NCI-H2081 treated with DMSO at 0.1 percent for 48 hours (cell line): Measurements from ENCODE around the gene SPINT3.
"Not testable (repeated sequence)": the region's sequence is repeated elsewhere in the genome, so short reads cannot be mapped to it uniquely, and the experiment has no call there.

Source experiments
- DNase-seq: peaks from one replicate; lab custom pipeline; 2025; lab: John Stamatoyannopoulos, UW

Gene SPINT3

GRCh38 chr20:45502561-45502960, 12.9 kb downstream of the SPINT3 start:
- DNase-seq: no peak

- DNase-seq: no peak
These were observed 13.8 kb downstream of the SPINT3 start for GRCh38 chr20:45501600-45501999.

GRCh38 chr20:45500022-45500421, 15.4 kb downstream of the SPINT3 start:
- no peak for DNase-seq

- DNase-seq: no peak
These were observed 17.4 kb downstream of the SPINT3 start for GRCh38 chr20:45497971-45498494.

GRCh38 chr20:45496166-45496565, 19.3 kb downstream of the SPINT3 start:
- DNase-seq: no peak

- DNase-seq: no peak
These were observed 19.9 kb downstream of the SPINT3 start for GRCh38 chr20:45495501-45495941.

- no peak for DNase-seq
These were observed 26.3 kb downstream of the SPINT3 start for GRCh38 chr20:45489083-45489531.

- no peak for DNase-seq
These were observed 28.2 kb downstream of the SPINT3 start for GRCh38 chr20:45487231-45487635.

- DNase-seq: no peak
These were observed 30.0 kb downstream of the SPINT3 start for GRCh38 chr20:45485388-45485787.

- no peak for DNase-seq
These were observed 30.7 kb downstream of the SPINT3 start for GRCh38 chr20:45484676-45485075.

- no peak for DNase-seq
These were observed 35.6 kb downstream of the SPINT3 start for GRCh38 chr20:45479822-45480221.

GRCh38 chr20:45477530-45478148, 37.8 kb downstream of the SPINT3 start:
- not testable (repeated sequence) for DNase-seq

GRCh38 chr20:45472286-45472685, 43.1 kb downstream of the SPINT3 start:
- not testable (repeated sequence) for DNase-seq

- no peak for DNase-seq
These were observed 44.5 kb downstream of the SPINT3 start for GRCh38 chr20:45470937-45471336.

- DNase-seq: no peak
These were observed 45.0 kb downstream of the SPINT3 start for GRCh38 chr20:45470262-45470931.

GRCh38 chr20:45469336-45470261, 45.8 kb downstream of the SPINT3 start, which contains the start of gene WFDC2:
Gene WFDC2, plus strand, starts transcription at chr20:45469753. Its CDS starts 29 bp downstream, at chr20:45469782.
- no peak for DNase-seq

- DNase-seq: peak; percentile 35
These were observed 47.6 kb downstream of the SPINT3 start for GRCh38 chr20:45467861-45468260.

- DNase-seq: no peak
These were observed 48.2 kb downstream of the SPINT3 start for GRCh38 chr20:45467172-45467571.

GRCh38 chr20:45465491-45466266, 49.7 kb downstream of the SPINT3 start:
- DNase-seq: no peak

GRCh38 chr20:45463709-45464108, 51.7 kb downstream of the SPINT3 start:
- no peak for DNase-seq
